C4-2B (cell line): ENCODE results near the gene ZNF385B.

ENCODE experiments used
- CTCF ChIP-seq: fragments of 450-650 bp; conservative IDR thresholded peaks from 2 replicates; pipeline ENCODE4 v1.5.1; 2017; ENCODE audit warnings: mild to moderate bottlenecking
- ZFX ChIP-seq: fragments of 450-650 bp; IDR thresholded peaks from 2 replicates; pipeline ENCODE4 v1.6.1; 2017

GRCh38 chr2:179884193-179884592, 22.8 kb upstream of the ZNF385B start:
- TF ChIP-seq CTCF (no peak), ZFX (no peak)
